SHP77 (cell line): Measurements from ENCODE around the gene IDI1.

Experiments
- DNase-seq, 2 experiments: peaks; one replicate each; lab custom pipeline; 2025; lab: John Stamatoyannopoulos, UW

Gene IDI1

GRCh38 chr10:994836-995558, 53.9 kb downstream of the IDI1 start:
- no peak for DNase-seq

- DNase-seq = no peak
Observed at GRCh38 chr10:992871-993270, 56.0 kb downstream of the IDI1 start.

GRCh38 chr10:992467-992866, 56.5 kb downstream of the IDI1 start:
- no peak for DNase-seq

GRCh38 chr10:990808-991207, 58.1 kb downstream of the IDI1 start:
- DNase-seq = no peak
